ENCODE measurements around the gene SEMA3A.

DNA sequence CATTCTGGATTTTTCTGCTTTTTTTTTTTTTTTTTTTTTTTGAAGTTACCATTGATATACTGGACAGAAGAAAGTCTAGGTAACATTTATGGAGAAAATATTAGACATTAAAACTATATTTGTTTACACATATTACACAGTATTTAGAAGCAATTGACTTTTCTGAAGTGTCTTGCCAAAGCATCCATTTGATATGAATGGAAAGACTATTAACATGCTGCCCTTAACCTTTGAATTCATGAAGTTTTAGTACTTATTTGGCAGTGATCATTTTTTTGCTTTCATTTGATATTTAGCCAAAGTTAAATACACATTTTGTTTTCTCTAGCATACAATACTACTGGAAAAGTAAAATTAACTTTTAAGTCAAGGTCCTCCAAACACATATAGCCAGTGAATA is 210.0 kb downstream of the SEMA3A start:
- TF ChIP-seq, protein P1, sequence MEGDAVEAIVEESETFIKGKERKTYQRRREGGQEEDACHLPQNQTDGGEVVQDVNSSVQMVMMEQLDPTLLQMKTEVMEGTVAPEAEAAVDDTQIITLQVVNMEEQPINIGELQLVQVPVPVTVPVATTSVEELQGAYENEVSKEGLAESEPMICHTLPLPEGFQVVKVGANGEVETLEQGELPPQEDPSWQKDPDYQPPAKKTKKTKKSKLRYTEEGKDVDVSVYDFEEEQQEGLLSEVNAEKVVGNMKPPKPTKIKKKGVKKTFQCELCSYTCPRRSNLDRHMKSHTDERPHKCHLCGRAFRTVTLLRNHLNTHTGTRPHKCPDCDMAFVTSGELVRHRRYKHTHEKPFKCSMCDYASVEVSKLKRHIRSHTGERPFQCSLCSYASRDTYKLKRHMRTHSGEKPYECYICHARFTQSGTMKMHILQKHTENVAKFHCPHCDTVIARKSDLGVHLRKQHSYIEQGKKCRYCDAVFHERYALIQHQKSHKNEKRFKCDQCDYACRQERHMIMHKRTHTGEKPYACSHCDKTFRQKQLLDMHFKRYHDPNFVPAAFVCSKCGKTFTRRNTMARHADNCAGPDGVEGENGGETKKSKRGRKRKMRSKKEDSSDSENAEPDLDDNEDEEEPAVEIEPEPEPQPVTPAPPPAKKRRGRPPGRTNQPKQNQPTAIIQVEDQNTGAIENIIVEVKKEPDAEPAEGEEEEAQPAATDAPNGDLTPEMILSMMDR (IDR thresholded peaks at IDR 0.05): no peak
- no peak for TF ChIP-seq POLR2A (IDR thresholded peaks at IDR 0.05)
